Astrocyte of the spinal cord (primary cell): Measurements from ENCODE around the gene RILPL2.
A peak's percentile ranks its signal among the peaks of the same experiment; 100 is the strongest.
"Not testable (repeated sequence)": the region's sequence is repeated elsewhere in the genome, so short reads cannot be mapped to it uniquely, and the experiment has no call there.

Source experiments
- DNase-seq: peaks from one replicate; pipeline ENCODE4 v3.0.0; 2011; ENCODE audit warnings: low read depth, low spot score
- H3K4me3 ChIP-seq: 2 replicates; pipeline ENCODE4 v1.5.1; 2011; ENCODE audit warnings: low read depth, mild to moderate bottlenecking, low read length, moderate library complexity
- CTCF ChIP-seq: IDR thresholded peaks from 2 replicates; pipeline ENCODE4 v1.5.1; 2012; ENCODE audit warnings: low read depth, mild to moderate bottlenecking, low read length, inconsistent platforms
- in situ Hi-C: cut with HindIII; loops from 2 replicates; pipeline ENCODE4 v1.10.0; 2017; ENCODE audit warnings: low sequenced_read_pairs

Gene RILPL2

GRCh38 chr12:123469978-123470377, 33.5 kb upstream of the RILPL2 start:
- H3K4me3 ChIP-seq = no peak overlapping the region
- TF ChIP-seq CTCF = no peak
- in situ Hi-C loops = no loop called here
- DNase-seq = no peak

GRCh38 chr12:123468786-123469185, 32.3 kb upstream of the RILPL2 start:
- DNase-seq = no peak
- in situ Hi-C loops = no loop called here
- no peak overlapping the region for H3K4me3 ChIP-seq
- no peak for TF ChIP-seq CTCF

GRCh38 chr12:123465084-123465483, 28.6 kb upstream of the RILPL2 start:
- no peak for TF ChIP-seq CTCF
- no peak for DNase-seq
- H3K4me3 ChIP-seq = no peak overlapping the region
- in situ Hi-C loops = no loop called here

GRCh38 chr12:123463174-123463573, 26.7 kb upstream of the RILPL2 start:
- in situ Hi-C loops, DNase-seq, H3K4me3 ChIP-seq: not testable (repeated sequence)

GRCh38 chr12:123457980-123458779, 21.7 kb upstream of the RILPL2 start, which contains the start of gene SNRNP35:
SNRNP35 (plus strand) TSS chr12:123458139; CDS start chr12:123465541, 7,402 bp downstream.
- in situ Hi-C loops = no loop called here
- H3K4me3 ChIP-seq = peak within 1 kb of the TSS; percentile 88
- peak; percentile 90 for DNase-seq
- TF ChIP-seq CTCF = no peak

GRCh38 chr12:123453165-123453564, 16.7 kb upstream of the RILPL2 start:
- DNase-seq = no peak
- in situ Hi-C loops = no loop called here
- no peak for TF ChIP-seq CTCF
- no peak overlapping the region for H3K4me3 ChIP-seq

GRCh38 chr12:123452276-123452550, 15.7 kb upstream of the RILPL2 start:
- in situ Hi-C loops, DNase-seq, H3K4me3 ChIP-seq: not testable (repeated sequence)

GRCh38 chr12:123450636-123451035, 14.2 kb upstream of the RILPL2 start:
- no peak for DNase-seq
- TF ChIP-seq CTCF = no peak
- H3K4me3 ChIP-seq = no peak overlapping the region
- in situ Hi-C loops = no loop called here
